SU-DHL-6 (cell line): ENCODE results near the gene SYT9.

Experiments
- H2AFZ ChIP-seq: fragments of 200-600 bp; sonication (generic); 2 replicates; pipeline ENCODE4 v1.6.1; 2014; ENCODE audit warnings: low read depth, mild to moderate bottlenecking, moderate library complexity, mixed read lengths, antibody characterized with exemption, low read length; ENCODE audit not compliant: severe bottlenecking
- H3F3A ChIP-seq: fragments of 200-600 bp; shearing (Covaris generic); 2 replicates; pipeline ENCODE4 v1.6.0; 2016; ENCODE audit warnings: antibody characterized with exemption, mild to moderate bottlenecking; ENCODE audit not compliant: insufficient read depth
- H3K27ac ChIP-seq: fragments of 200-600 bp; sonication (generic); 2 replicates; pipeline ENCODE4 v1.5.1; 2016; ENCODE audit warnings: low read depth, mild to moderate bottlenecking, low read length, moderate library complexity, mixed read lengths
- H3K27me3 ChIP-seq: fragments of 200-600 bp; sonication (generic), shearing (Covaris generic); 2 replicates; pipeline ENCODE4 v1.6.0; 2014; ENCODE audit warnings: mild to moderate bottlenecking, low read length
- H3K36me3 ChIP-seq: fragments of 200-600 bp; sonication (generic); 2 replicates; pipeline ENCODE4 v1.6.1; 2014; ENCODE audit warnings: mild to moderate bottlenecking, low read length, mixed read lengths
- H3K4me2 ChIP-seq: fragments of 300-600, 200-600 bp; shearing (Covaris generic), sonication (generic); 2 replicates; pipeline ENCODE4 v1.6.0; 2014; ENCODE audit warnings: low read length, low read depth, mild to moderate bottlenecking; ENCODE audit not compliant: poor library complexity, severe bottlenecking
- H3K4me3 ChIP-seq: fragments of 200-600 bp; sonication (generic); 2 replicates; pipeline ENCODE4 v1.5.1; 2014; ENCODE audit warnings: antibody characterized with exemption, low read length, mild to moderate bottlenecking, mixed read lengths; ENCODE audit not compliant: insufficient read depth, poor library complexity, severe bottlenecking
- H3K79me2 ChIP-seq: fragments of 200-600 bp; sonication (generic); 2 replicates; pipeline ENCODE4 v1.6.1; 2014; ENCODE audit warnings: mild to moderate bottlenecking, low read length, moderate library complexity; ENCODE audit not compliant: insufficient read depth
- H3K9ac ChIP-seq: fragments of 200-600 bp; sonication (generic); 2 replicates; pipeline ENCODE4 v1.7.0; 2014; ENCODE audit warnings: mild to moderate bottlenecking, low read length
- H3K9me2 ChIP-seq: fragments of 200-600 bp; sonication (generic); replicated peaks from 2 replicates; pipeline ENCODE4 v1.6.1; 2014; ENCODE audit warnings: low read length; ENCODE audit not compliant: insufficient read depth
- H3K9me3 ChIP-seq: fragments of 200-600 bp; sonication (generic); 2 replicates; pipeline ENCODE4 v1.6.1; 2014; ENCODE audit warnings: low read length, mixed read lengths; ENCODE audit not compliant: insufficient read depth
- H4K20me1 ChIP-seq: fragments of 200-600 bp; sonication (generic); 2 replicates; pipeline ENCODE4 v1.6.1; 2014; ENCODE audit warnings: low read depth, mild to moderate bottlenecking, antibody characterized with exemption, low read length, moderate library complexity, mixed read lengths
- CTCF ChIP-seq: fragments of 200-600 bp; sonication (generic); IDR thresholded peaks from one replicate; pipeline ENCODE4 v1.5.1; 2017; ENCODE audit warnings: antibody characterized with exemption, mild to moderate bottlenecking, low read length, moderate library complexity; ENCODE audit not compliant: insufficient read depth, poor library complexity, severe bottlenecking
- EZH2phosphoT487 ChIP-seq: fragments of 200-600 bp; sonication (generic), shearing (Covaris generic); conservative IDR thresholded peaks from 2 replicates; pipeline ENCODE4 v1.6.1; 2018; ENCODE audit warnings: mild to moderate bottlenecking, antibody characterized with exemption, low read length, moderate library complexity, mixed read lengths

Gene SYT9

GRCh38 chr11:7270233-7270865, 18.6 kb downstream of the SYT9 start:
- no peaks in the 10 kb centered on the region for H3K9me2 ChIP-seq
- H3K79me2 ChIP-seq = no peaks in the 10 kb centered on the region
- no peak overlapping the region for H3K4me2 ChIP-seq
- no peaks in the 10 kb centered on the region; the same call in 1 of the 2 replicates for H3K36me3 ChIP-seq
- no peak overlapping the region for H2AFZ ChIP-seq
- no peaks in the 10 kb centered on the region for H3K9me3 ChIP-seq
- TF ChIP-seq EZH2phosphoT487 (no peak), CTCF (no peak)
- H3K27ac ChIP-seq = no peak overlapping the region
- no peak overlapping the region for H3K9ac ChIP-seq
- H3K4me3 ChIP-seq = no peak overlapping the region
- no peaks in the 10 kb centered on the region for H4K20me1 ChIP-seq
- no peaks in the 10 kb centered on the region for H3F3A ChIP-seq
- no peaks in the 10 kb centered on the region for H3K27me3 ChIP-seq

GRCh38 chr11:7272373-7272772, 20.7 kb downstream of the SYT9 start:
- H2AFZ ChIP-seq = no peak overlapping the region
- H3K9ac ChIP-seq = no peak overlapping the region
- H3K36me3 ChIP-seq = no peaks in the 10 kb centered on the region
- no peaks in the 10 kb centered on the region for H3F3A ChIP-seq
- no peaks in the 10 kb centered on the region for H3K79me2 ChIP-seq
- H3K27me3 ChIP-seq = no peaks in the 10 kb centered on the region
- H4K20me1 ChIP-seq = no peaks in the 10 kb centered on the region
- no peaks in the 10 kb centered on the region for H3K9me3 ChIP-seq
- H3K4me3 ChIP-seq = no peak overlapping the region
- H3K9me2 ChIP-seq = no peaks in the 10 kb centered on the region
- TF ChIP-seq CTCF = no peak
- no peak for TF ChIP-seq EZH2phosphoT487
- H3K27ac ChIP-seq = no peak overlapping the region
- no peak overlapping the region for H3K4me2 ChIP-seq

- no peaks in the 10 kb centered on the region for H3F3A ChIP-seq
- H4K20me1 ChIP-seq = no peaks in the 10 kb centered on the region
- no peaks in the 10 kb centered on the region for H3K79me2 ChIP-seq
- no peaks in the 10 kb centered on the region for H3K9me3 ChIP-seq
- H2AFZ ChIP-seq = no peak overlapping the region
- no peak overlapping the region for H3K9ac ChIP-seq
- TF ChIP-seq EZH2phosphoT487 = no peak
- no peak for TF ChIP-seq CTCF
- H3K27me3 ChIP-seq = no peaks in the 10 kb centered on the region
- H3K4me2 ChIP-seq = no peak overlapping the region
- H3K4me3 ChIP-seq = no peak overlapping the region
- no peaks in the 10 kb centered on the region for H3K9me2 ChIP-seq
- H3K27ac ChIP-seq = no peak overlapping the region
- H3K36me3 ChIP-seq = no peaks in the 10 kb centered on the region
These were observed 23.4 kb downstream of the SYT9 start for GRCh38 chr11:7275133-7275532.
